Skin epidermis (tissue), 12 donors: ENCODE results near the gene HNRNPL.
"Not testable (repeated sequence)": the region's sequence is repeated elsewhere in the genome, so short reads cannot be mapped to it uniquely, and the experiment has no call there.

ENCODE experiments used
- H3K27ac ChIP-seq, 21 experiments: fragments of 200-600 bp; sonication (generic) in 11 of 21; one replicate each; pipeline ENCODE4 v1.5.0; 2020; ENCODE audit warnings: mild to moderate bottlenecking in 3 of 21, inconsistent platforms in 2 of 21, moderate library complexity in 2 of 21
- H3K4me3 ChIP-seq, 7 experiments: fragments of 200-600 bp; sonication (generic) in 2 of 7; one replicate each; pipeline ENCODE4 v1.5.0; 2020; ENCODE audit warnings: inconsistent platforms in 2 of 7, mild to moderate bottlenecking in 2 of 7, moderate library complexity in 1 of 7

The HNRNPL gene

DNA sequence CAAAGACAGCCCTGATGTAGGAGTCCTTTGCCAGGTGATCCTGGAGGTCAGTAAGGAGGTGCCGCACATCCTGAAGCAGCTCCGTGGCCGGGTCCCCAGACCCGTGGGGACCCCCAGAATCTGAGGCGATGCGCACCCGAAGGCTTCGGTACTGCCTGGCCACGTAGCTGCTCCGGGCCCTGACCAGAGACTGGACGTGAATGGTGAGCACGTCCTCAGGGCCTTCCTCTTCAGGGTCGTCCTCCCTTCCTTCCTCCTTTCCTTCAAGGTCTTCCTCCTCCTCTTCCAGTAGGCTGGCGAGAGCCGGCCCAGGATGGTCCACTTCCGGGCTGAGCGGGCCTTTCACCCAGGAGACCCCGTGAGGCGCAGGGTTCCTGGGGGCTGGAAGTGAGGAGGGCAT lies 20.8 kb upstream of the HNRNPL start:
- Histone ChIP-seq H3K27ac (peak overlapping the region in 7 of 21 experiments; percentile 55 to 85 (median 78)), H3K4me3 (peak overlapping the region in 1 of 7 experiments; percentile 32)

DNA sequence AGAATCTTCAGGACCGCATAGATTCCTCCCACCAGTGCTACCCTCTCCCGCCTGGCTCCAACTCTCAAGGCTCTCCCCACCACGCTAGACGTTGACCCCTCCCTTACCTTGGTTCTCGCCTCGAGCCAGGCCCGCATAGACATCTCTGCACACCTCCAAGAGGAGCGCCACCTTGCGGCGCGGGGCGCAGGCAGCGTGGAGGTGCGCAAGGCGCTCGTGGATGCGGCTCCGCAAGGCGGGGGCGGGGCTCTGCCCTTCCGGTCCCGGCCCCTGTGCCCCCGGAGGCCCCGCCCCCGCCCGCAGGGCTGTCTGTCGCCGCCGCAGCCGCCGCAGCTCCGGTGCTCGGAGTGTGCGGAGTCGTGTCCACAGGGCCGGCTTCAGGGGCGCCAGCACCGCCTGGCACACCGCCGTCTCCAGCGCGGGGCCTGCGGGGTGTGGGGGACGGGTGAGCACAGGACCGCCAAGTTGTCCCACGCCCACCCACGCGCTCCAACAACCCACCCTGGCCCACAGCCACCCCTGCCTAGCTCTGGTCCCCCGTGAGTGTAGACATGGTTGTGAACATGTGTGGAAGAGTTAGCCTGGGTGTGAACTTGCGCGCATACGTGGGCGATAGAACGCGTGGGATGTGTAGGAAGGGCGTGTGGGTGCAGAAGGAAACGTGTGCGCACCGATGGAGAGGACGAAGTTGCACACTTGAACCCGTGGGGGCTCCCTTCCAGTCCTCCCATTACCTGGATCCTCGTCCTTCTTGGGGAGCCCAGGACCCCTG lies 20.2 kb upstream of the HNRNPL start:
- Histone ChIP-seq H3K4me3 (peak overlapping the region; percentile 14 to 52 (median 32)), H3K27ac (peak overlapping the region in 17 of 21 experiments; percentile 9 to 85 (median 63))

DNA sequence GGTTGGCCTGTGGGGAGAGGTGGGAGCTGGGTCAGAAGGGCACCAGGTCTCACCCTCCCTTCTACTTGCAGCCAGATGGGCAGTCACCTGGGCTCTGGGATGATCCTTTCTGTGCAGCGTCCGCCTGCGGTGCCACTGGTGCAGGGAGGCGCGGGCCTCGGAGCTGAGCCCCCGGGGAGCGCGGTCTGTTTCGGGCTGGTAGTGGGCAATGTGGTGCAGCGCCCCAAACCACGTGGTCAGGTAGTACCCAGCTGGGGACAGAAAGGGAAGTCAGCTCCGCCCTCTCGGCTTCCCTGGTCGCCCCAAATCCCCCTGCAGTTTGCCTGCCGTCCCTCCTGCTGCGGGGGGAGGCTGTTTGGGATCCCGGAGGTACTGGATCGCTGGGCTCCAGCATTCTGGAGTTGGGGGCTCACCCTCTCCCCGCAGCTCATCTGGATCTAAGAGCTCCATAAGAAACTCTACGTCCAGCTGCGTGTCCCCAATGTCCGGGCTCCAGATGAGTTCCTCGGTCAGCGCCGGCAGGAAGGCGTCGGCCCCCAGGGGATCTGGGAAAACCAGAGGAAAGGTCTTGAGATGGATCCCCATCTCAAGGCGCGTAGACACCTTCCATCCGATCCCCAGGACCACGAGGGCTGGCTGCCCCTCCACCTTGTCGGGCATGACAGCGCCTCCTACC lies 19.5 kb upstream of the HNRNPL start:
- H3K27ac ChIP-seq = peak overlapping the region in 16 of 21 experiments; percentile 9 to 85 (median 59)
- H3K4me3 ChIP-seq = peak overlapping the region; percentile 14 to 52 (median 32)

DNA sequence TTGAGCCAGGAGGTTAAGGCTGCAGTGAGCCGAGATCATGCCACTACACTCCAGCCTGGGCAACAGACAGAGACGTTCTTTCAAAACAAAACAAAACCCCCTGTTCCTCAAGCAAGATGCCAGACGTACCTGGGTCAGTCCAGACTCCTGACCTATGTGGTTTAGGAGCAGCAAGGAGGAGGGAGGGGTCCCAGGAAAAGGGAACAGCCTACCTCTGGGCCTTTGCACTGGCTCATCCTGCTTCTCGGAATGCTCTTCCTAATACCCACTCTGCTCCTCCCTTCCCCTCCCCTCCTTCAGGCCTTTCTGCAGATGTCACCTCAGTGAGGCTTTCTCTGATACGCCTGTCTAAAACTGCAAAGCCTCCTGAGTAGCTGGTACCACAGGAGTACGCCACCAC lies 18.8 kb upstream of the HNRNPL start:
- Histone ChIP-seq H3K27ac (peak overlapping the region in 5 of 21 experiments; percentile 67 to 85 (median 79)), H3K4me3 (no peak overlapping the region)

DNA sequence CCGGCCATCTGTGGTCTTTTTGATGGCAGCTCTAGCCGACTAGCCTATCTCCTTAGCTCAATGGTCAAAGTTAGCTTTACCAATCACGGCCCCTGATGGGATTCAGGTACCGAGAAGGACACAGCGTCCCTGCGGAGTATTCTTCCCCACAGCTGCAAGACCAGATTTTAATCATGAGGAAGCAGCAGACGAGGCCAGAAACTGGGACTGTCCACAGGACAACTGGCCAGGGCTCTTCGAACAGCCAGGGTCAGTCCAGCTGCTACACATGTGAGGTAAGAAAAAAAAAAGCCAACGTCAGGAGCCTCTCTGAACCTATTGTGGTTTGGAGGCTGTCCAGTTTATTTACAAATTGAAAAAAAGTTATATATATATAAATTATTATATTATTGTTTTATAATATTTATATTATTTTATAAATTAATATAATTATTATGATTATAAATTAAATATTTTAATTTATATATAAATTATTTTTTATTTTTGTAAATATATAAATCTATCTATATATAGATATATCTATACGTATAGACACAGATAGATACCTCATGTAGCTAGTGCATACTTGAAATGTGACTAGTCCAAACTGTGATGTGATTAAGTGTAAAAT lies 17.5 kb upstream of the HNRNPL start:
- H3K4me3 ChIP-seq = no peak overlapping the region
- H3K27ac ChIP-seq = no peak overlapping the region

DNA sequence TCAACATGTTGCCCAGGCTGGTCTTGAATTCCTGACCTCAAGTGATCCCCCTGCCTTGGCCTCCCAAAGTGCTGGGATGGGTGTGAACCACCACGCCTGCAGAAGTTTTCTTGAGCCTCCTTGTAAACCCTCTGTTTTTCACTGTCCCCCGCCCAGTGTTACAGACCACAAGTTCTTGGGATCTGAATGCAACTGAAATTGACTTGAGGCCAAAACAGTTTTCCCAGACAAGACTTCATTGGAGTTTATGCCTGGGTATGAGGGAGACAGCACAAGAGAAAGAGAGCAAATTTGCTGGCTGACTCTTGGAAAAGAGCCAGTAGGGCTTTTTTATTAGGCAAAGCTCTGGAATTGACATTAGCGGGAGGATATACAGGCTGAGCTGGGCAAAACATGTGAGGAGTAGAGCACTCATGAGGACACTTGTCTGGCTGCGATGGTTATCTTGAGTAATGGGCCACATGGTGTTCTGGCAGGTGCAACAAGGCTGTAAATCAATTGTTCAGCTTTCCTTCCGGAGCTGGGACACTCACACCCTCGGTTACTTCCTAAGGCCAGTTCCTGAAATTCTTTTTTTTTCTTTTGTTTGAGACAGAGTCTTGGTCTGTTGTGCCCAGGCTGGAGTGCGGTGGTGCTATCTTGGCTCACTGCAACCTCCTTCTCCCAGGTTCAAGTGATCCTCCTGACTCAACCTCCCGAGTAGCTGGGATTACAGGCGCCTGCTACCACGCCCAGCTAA lies 12.7 kb upstream of the HNRNPL start:
- H3K4me3 ChIP-seq = no peak overlapping the region
- peak overlapping the region in 11 of 21 experiments; percentile 21 to 74 (median 42) for H3K27ac ChIP-seq

DNA sequence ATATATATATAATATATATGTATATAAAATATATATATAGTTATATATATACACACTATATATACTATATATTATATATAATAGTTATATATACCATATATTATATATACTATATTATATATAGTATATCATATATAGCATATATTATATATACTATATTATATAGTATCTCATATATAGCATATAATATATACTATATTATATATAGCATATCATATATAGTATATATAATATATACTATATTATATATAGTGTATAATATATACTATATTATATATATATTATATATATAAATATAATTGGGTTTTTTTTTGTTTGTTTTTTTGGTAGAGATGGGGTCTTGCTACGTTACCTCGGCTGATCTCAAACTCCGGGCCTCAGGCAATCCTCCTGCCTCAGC lies 11.6 kb upstream of the HNRNPL start:
- Histone ChIP-seq H3K27ac (no peak overlapping the region), H3K4me3 (no peak overlapping the region)

DNA sequence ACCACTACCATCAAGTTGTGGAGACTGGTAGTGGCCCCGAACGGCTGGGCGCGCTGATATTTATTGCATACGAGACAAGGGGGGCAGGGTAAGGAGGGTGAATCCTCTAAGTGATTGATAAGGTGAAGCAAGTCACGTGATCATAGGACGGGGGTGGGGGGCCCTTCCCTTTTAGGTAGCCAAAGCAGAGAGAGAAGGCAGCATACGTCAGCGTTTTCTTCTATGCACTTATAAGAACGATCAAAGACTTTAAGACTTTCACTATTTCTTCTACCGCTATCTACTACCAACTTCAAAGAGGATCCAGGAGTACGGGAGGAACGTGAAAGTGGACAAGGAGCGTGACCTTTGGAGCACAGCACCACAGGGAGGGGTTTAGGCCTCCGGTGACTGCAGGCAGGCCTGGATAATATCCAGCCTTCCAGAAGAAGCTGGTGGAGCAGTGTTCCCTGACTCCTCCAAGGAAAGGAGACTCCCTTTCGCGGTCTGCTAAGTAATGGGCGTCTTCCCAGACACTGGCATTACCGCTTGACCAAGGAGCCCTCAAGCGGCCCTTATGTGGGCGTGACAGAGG lies 9.9 kb upstream of the HNRNPL start:
- H3K4me3 ChIP-seq, H3K27ac ChIP-seq: not testable (repeated sequence)

DNA sequence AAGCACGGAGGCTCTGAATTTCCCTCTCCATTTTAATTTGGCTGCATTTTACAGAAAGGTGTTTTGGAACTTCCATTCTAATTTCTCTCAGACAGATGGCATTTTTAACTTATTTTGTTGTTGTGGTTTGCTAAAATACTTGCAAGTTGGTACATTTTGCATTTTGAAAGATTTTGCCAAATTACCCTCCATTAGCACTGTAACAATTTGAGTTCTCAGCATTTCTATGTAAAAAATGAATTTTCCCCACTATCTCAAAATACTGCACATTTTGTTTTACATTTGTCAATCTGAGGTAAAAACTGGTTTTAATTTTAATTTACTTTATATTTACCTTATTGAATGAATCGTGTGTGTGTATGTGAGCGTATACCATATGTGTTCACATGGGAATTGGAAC lies 7.0 kb upstream of the HNRNPL start:
- peak overlapping the region in 6 of 21 experiments; percentile 9 to 76 (median 35) for H3K27ac ChIP-seq

DNA sequence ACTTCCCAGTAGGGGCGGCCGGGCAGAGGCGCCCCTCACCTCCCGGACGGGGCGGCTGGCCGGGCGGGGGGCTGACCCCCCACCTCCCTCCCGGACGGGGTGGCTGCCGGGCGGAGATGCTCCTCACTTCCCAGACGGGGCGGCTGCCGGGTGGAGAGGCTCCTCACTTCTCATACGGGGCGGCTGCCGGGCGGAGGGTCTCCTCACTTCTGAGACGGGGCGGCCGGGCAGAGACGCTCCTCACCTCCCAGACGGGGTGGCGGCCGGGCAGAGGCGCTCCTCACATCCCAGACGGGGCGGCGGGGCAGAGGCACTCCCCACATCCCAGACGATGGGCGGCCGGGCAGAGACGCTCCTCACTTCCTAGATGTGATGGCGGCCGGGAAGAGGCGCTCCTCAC lies 6.0 kb upstream of the HNRNPL start:
- Histone ChIP-seq H3K27ac (peak overlapping the region in 1 of 21 experiments; percentile 57), H3K4me3 (peak overlapping the region in 1 of 7 experiments; percentile 24)

More for the DNA sequence above, 7.0 kb upstream of the HNRNPL start:
- H3K4me3 ChIP-seq = no peak overlapping the region

DNA sequence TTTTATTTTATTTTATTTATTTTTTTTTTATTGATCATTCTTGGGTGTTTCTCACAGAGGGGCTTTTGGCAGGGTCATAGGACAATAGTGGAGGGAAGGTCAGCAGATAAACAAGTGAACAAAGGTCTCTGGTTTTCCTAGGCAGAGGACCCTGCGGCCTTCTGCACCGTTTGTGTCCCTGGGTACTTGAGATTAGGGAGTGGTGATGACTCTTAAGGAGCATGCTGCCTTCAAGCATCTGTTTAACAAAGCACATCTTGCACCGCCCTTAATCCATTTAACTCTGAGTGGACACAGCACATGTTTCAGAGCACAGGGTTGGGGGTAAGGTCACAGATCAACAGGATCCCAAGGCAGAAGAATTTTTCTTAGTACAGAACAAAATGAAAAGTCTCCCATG lies 5.2 kb upstream of the HNRNPL start:
- H3K4me3 ChIP-seq, H3K27ac ChIP-seq: not testable (repeated sequence)

DNA sequence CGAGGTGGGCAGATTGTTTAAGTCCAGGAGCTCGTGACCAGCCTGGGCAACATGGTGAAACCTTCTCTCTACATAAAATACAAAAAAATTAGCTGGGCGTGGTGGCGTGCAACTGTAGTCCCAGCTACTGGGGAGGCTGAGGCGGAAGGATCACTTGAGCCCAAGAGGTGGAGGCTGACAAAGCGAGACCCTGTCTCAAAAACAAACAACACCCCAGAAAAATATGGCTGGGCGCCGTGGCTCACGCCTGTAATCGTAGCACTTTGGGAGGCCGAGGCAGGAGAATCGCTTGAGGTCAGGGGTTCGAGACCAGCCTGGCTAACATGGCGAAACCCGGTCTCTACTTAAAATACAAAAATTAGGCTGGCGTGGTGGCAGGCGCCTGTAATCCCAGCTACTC lies 3.4 kb upstream of the HNRNPL start:
- peak overlapping the region in 4 of 7 experiments; percentile 62 to 80 (median 74) for H3K4me3 ChIP-seq
- peak overlapping the region in 11 of 21 experiments; percentile 98 to 100 (median 99) for H3K27ac ChIP-seq

DNA sequence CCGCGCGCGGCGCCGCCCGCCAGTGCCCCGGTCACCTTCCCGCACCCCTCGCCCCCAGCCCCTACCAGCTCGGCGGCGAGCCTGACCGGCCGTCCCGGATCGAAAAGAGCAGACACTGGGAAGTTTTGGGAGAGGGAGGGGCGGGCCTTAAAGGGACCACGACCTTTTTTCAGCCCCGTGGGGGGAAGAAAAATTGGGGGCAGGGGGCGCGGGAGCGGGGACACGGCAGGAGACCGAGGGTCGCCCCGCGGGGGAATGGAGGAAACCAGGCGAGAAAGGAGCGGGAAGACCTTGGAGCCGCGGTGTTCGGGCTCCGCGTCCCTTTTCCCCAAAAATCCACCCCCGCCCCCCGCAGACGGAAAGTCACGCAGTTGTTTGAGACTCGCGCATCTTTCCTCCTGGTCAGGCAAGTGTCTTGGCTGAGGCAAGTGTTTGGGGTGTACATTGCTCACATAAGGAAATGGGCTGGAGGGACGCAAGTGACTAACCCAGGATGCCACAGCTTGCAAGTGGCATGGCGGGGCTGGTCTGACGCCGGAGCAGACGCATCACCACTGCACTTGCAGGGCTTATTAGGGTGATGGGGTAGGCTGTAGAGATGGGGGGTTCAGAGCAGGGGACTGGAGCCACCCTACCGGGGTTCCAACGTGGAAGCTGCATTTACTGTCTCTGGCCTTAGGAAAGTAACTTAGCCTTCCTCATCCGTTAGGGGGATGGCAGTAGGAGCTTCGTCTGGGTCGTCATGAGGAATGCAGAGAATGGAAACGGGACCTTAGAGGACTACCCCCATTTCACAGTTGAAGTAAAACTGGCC lies 2.7 kb upstream of the HNRNPL start:
- Histone ChIP-seq H3K4me3 (peak overlapping the region; percentile 62 to 88 (median 79)), H3K27ac (peak overlapping the region; percentile 94 to 100 (median 99))

DNA sequence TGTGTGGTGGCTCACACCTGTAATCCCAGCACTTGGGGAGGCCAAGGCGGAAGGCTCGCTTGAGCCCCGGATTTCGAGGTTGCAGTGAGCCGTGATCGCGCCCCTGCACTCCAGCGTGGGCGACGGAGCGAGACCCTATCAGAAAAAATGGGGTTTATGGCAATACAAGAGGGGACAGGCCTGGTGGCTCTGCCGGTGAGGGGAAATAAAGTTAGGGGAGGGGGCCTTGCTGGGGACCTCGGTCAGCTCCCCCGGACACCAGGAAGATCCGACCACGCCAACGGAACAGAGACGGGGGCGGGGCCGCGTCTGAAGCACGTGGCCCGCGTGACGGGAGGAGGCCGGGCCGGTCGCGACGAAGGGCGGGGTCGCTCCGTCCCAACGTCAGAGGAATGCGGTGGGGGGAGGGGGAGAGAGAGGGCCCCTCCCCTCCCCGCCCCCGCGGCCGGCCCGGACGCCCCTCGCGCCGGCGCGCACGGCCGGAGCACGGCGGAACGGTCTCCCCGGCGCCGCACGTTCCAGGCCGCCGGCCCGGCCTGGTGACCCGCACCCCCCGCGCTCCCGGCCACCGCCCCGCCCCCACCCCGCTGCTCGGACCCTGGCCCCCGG lies 1.9 kb upstream of the HNRNPL start:
- Histone ChIP-seq H3K27ac (peak overlapping the region; percentile 94 to 100 (median 99)), H3K4me3 (peak overlapping the region; percentile 62 to 88 (median 79))

DNA sequence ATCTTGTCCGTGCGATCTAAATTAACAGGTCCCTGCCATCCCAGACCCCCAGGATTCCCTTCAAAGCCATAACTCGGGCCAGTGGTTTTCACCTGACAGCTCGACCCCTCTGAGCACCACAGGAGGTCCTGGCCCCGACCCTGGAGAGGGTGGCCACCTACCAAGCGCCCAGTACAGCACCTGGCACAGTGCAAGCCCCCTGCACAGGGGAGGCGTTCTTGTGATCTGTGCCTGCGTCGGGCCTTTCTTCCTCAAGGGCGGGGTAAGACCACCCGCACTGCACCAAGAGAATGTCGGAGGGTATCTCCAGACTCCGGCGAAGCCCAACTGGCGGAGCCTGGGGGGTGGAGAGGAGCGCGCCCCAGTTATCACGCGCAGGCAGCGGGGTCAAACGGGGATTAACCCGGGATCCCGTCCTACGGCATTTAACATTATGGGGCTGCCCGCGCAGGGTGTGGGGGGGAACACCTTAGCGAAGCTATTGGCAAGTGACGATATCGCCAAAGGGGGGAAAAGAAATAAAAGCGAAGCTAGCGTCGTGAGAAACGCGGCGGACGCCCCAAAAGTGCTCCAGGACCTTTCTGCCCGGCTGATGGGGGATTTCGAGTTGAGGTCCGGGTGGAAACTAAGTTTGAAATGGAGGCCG lies 1.3 kb upstream of the HNRNPL start:
- peak overlapping the region; percentile 47 to 88 (median 79) for H3K4me3 ChIP-seq
- H3K27ac ChIP-seq = peak overlapping the region; percentile 94 to 100 (median 99)

DNA sequence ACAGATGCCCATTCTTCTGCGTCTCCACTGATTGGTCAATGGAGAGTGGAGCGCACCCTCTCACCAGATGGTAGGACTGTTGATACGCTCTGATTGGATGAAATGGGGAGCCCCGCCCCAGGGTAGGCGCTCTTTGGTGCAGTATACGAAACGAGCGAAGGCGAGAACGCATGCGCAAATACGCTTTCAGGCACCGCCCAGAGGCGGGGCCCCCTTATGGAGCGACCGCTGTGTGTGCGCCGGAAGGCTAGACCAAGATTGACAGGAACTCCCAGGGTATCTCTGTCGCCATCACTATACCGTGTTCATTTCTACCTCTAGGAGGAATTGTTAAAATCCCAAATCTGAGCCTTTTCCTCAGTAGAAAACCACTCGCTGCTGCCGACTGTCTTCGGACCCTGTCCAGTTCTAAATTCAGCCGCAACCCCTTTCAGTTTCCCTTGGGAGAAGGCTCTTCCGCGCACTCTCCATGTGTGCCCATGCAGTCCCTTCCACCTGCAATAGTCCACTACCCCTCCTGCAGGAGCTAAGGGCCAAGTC lies 720 bp upstream of the HNRNPL start:
- H3K4me3 ChIP-seq = peak overlapping the region; percentile 47 to 88 (median 79)
- peak overlapping the region; percentile 94 to 100 (median 99) for H3K27ac ChIP-seq

DNA sequence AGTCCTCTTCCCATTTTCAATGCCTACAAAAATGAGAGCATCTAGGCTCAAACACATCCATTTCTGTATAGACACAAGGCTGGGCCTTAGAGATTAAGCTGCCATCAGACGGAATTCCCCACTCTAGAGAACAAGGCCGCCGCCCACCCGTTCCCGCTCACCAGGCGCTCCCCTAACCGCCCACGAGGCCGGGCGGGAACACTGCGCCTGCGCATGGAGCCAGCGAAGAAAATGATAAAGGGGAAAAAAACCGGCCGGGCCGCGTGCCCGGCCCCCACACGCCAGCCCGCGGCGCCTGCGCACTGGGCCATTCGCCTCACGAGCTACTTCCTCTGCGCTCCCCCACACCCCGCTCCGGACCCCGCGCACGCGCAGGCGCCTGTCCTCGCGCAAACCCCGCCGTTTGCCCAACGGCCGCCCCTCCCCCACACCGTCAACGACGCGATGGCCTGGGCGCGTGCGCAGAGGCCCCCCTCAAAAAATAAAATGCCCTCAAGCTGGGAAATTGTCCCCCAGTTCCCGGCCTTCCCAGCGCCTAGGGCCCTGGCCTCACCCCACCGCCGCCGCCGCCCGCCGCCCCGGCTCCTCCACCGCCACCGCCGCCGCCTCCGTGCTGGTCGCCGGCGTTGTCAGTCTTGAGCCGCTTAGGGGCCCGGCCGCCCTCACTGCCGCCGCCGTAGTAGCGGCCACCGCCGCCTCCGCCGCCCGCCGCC lies 483 bp downstream of the HNRNPL start:
- Histone ChIP-seq H3K27ac (peak overlapping the region; percentile 97 to 100 (median 100)), H3K4me3 (peak overlapping the region; percentile 71 to 99 (median 89))
